B cell (primary cell): ENCODE data around the gene LDB3. TPM values are rescaled to one million over a fixed set of nuclear protein-coding genes. Genes with fewer than 3 reads are reported as not detected.

Experiments used
- ATAC-seq: fragments of 200-7000 bp; cut with Tn5 transposase; one replicate; pipeline ENCODE4 v1.10.0; 2021; ENCODE audit warnings: low read depth, mild to moderate bottlenecking, moderate number of reproducible peaks, moderate library complexity
- CTCF ChIA-PET: fragments of 350-600 bp; sonication (Branson Sonifier 250); formaldehyde crosslinking; loops from one replicate; lab custom pipeline; 2021; ENCODE audit warnings: antibody characterized with exemption, inconsistent platforms; lab: Charles Lee
- POLR2A ChIA-PET: fragments of 350-600 bp; sonication (Branson Sonifier 250); formaldehyde crosslinking; loops from one replicate; lab custom pipeline; 2021; ENCODE audit warnings: antibody characterized with exemption; lab: Charles Lee
- DNase-seq: peaks from one replicate; pipeline ENCODE4 v3.0.0; 2013
- H2AFZ ChIP-seq: 2 replicates; pipeline ENCODE4 v1.6.1; 2012; ENCODE audit warnings: mild to moderate bottlenecking, low read depth, low read length; ENCODE audit not compliant: insufficient read depth, poor library complexity, severe bottlenecking
- H3K27ac ChIP-seq, 2 donors: 1 replicate in 1 of 2; 2 replicates in 1 of 2; pipeline ENCODE4 v1.5.1; 2012 to 2013; ENCODE audit warnings: low read length in 2 of 2, mild to moderate bottlenecking in 2 of 2, moderate library complexity in 1 of 2
- H3K27me3 ChIP-seq, 4 experiments: fragments of 200-600 bp in 1 of 4; sonication (generic) in 1 of 4; replicated peaks in 1 of 4; 1 replicate in 2 of 4; 2 replicates in 2 of 4; pipeline versions ENCODE4 v1.6.1 to v1.7.0; 2013 to 2016; ENCODE audit warnings: low read length in 3 of 4, mild to moderate bottlenecking in 2 of 4, mixed read lengths in 1 of 4, moderate library complexity in 1 of 4; ENCODE audit not compliant: insufficient read depth in 4 of 4, control insufficient read depth in 3 of 4; ENCODE audit errors: control extremely low read depth in 1 of 4
- H3K36me3 ChIP-seq, 2 experiments: replicated peaks in 1 of 2; 1 replicate in 1 of 2; 2 replicates in 1 of 2; pipeline versions ENCODE4 v1.6.1 to v1.7.1; 2013; ENCODE audit warnings: low read length in 1 of 2; ENCODE audit not compliant: insufficient read depth in 2 of 2, control insufficient read depth in 1 of 2; ENCODE audit errors: control extremely low read depth in 1 of 2, extremely low read depth in 1 of 2
- H3K4me1 ChIP-seq, 2 donors: fragments of 200-600 bp in 1 of 2; sonication (generic) in 1 of 2; 1 replicate in 1 of 2; 2 replicates in 1 of 2; pipeline versions ENCODE4 v1.5.1 to v1.6.1; 2013 to 2017; ENCODE audit warnings: low read length in 2 of 2; ENCODE audit not compliant: control insufficient read depth in 2 of 2, insufficient read depth in 2 of 2
- H3K4me2 ChIP-seq: replicated peaks from 2 replicates; pipeline ENCODE3; 2012; ENCODE audit warnings: mild to moderate bottlenecking, low read depth, low read length; ENCODE audit not compliant: poor library complexity, severe bottlenecking
- H3K4me3 ChIP-seq, 5 experiments: fragments of 200-600 bp in 1 of 5; sonication (generic) in 1 of 5; 1 replicate in 3 of 5; 2 replicates in 2 of 5; pipeline versions ENCODE4 v1.5.1 to v1.7.0; 2011 to 2016; ENCODE audit warnings: low read length in 4 of 5, mild to moderate bottlenecking in 4 of 5, low read depth in 2 of 5, control low read depth in 1 of 5, moderate library complexity in 1 of 5; ENCODE audit not compliant: insufficient read depth in 1 of 5; ENCODE audit errors: control extremely low read depth in 1 of 5, extremely low read depth in 1 of 5
- H3K79me2 ChIP-seq: fragments of 200-600 bp; sonication (generic); one replicate; pipeline ENCODE4 v1.6.0; 2016; ENCODE audit warnings: low read length; ENCODE audit not compliant: control insufficient read depth, insufficient read depth
- H3K9ac ChIP-seq: fragments of 200-600 bp; sonication (generic); 2 replicates; pipeline ENCODE4 v1.6.1; 2017; ENCODE audit warnings: mild to moderate bottlenecking, low read length, moderate library complexity
- H3K9me3 ChIP-seq, 3 donors: one replicate each; pipeline versions ENCODE4 v1.6.1 to v1.7.1; 2013; ENCODE audit warnings: low read length in 2 of 3; ENCODE audit not compliant: control insufficient read depth in 2 of 3, insufficient read depth in 1 of 3; ENCODE audit errors: control extremely low read depth in 1 of 3
- H4K20me1 ChIP-seq: 2 replicates; pipeline ENCODE4 v1.6.0; 2012; ENCODE audit warnings: mild to moderate bottlenecking, low read length; ENCODE audit not compliant: insufficient read depth, control insufficient read depth, poor library complexity, severe bottlenecking
- H3K27ac Mint-ChIP-seq: one replicate; pipeline ENCODE4 v1.8.0; 2021; ENCODE audit warnings: mixed read lengths
- H3K27me3 Mint-ChIP-seq: one replicate; pipeline ENCODE4 v1.8.0; 2021; ENCODE audit warnings: mixed read lengths
- H3K4me1 Mint-ChIP-seq: one replicate; pipeline ENCODE4 v1.8.0; 2021; ENCODE audit warnings: mixed read lengths
- H3K4me3 Mint-ChIP-seq: one replicate; pipeline ENCODE4 v1.8.0; 2021; ENCODE audit warnings: mixed read lengths
- H3K9me3 Mint-ChIP-seq: one replicate; pipeline ENCODE4 v1.8.0; 2022; ENCODE audit warnings: mixed read lengths; ENCODE audit not compliant: insufficient read depth
- EZH2 ChIP-seq: IDR thresholded peaks from 2 replicates; pipeline ENCODE4 v1.6.1; 2012; ENCODE audit warnings: borderline replicate concordance, low read depth, mild to moderate bottlenecking, moderate library complexity, low read length; ENCODE audit not compliant: insufficient read depth, poor library complexity, severe bottlenecking
- WGBS: methylation state at CpG from one replicate; pipeline ENCODE4 v1.1.5; 2013; ENCODE audit warnings: missing lambda C conversion rate; ENCODE audit not compliant: insufficient coverage; 5-methylcytosine and 5-hydroxymethylcytosine counted together
- intact Hi-C: fragments of 100-400 bp; cut with micrococcal nuclease; formaldehyde crosslinking; loops from one replicate; pipeline ENCODE4 v1.10.0; 2022
- polyA plus RNA-seq: library from polyadenylated mRNA; depleted of rRNA; stranded (reverse); fragments of >200 nt; gene quantifications from 2 replicates; pipeline ENCODE4 v1.2.3, GENCODE V29; 2012
- total RNA-seq, 2 donors: library from RNA; stranded (reverse); fragments of 120-200 nt in 1 of 2; gene quantifications; 1 replicate in 1 of 2; 2 replicates in 1 of 2; pipeline versions ENCODE4 v1.2.3 to v1.2.4, GENCODE V29; 2013 to 2022
- TF ChIP-seq, protein P1 (sequence below): fragments of 200-600 bp; IDR thresholded peaks from one replicate; pipeline ENCODE4 v1.8.0; 2022; ENCODE audit warnings: antibody characterized with exemption, mild to moderate bottlenecking

The LDB3 gene
- total and polyA plus RNA-seq, 2 donors (not counting 1 experiment from before 2014, with no cell fraction given) = 0.01 to 0.07 TPM

DNA sequence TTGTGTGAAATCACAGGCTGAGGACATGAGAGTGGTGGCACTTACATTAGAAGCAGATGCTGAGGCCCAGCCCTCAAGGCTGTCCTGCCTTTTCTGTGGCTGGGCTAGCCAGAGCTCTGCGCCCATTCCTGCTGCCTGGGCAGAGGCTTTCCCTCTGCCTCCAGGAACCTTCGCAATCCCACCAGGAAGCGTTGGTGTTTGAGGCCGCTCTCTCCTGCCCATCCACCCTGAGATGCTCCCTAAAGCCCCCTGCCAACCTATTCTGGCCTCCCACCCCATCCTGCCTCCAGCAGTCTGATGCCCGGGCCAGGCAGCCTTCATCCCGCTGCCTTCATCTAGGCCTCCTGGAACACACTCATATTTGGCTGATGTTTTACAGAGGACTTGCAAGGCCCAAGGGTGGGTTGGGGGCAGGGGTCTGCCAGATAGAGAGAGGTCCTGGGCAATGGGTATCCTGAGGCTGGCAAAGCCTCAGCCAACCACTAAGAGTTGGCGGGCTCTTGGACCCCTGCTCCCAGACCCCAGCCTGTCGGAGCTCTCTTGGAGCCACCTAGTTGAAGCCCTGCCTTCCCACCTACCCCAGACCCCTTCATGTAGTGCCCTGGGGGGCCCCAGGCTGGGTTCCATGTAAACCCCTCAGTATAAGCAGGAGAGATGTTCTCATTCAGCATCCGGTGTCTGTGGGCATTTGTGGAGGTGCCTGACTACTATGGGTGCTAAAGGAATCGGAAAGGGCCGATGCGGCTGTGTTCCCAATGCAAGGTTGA is 32.7 kb downstream of the LDB3 start:
- H3K4me1 Mint-ChIP-seq = no peaks in the 10 kb centered on the region
- DNase-seq (no peak), ATAC-seq (no peak)
- Histone ChIP-seq H2AFZ (no peak overlapping the region), H3K36me3 (no peaks in the 10 kb centered on the region), H4K20me1 (no peaks in the 10 kb centered on the region), H3K9me3 (no peaks in the 10 kb centered on the region), H3K27me3 (peaks cover 0 to 4% (median 0%) of the 10 kb centered on the region in 4 experiments), H3K79me2 (no peaks in the 10 kb centered on the region), H3K4me2 (no peak overlapping the region), H3K27ac (no peak overlapping the region), H3K4me1 (no peaks in the 10 kb centered on the region), H3K4me3 (no peak overlapping the region), H3K9ac (no peak overlapping the region)
- no peaks in the 10 kb centered on the region for H3K9me3 Mint-ChIP-seq
- intact Hi-C loops = no loop called here
- H3K4me3 Mint-ChIP-seq = no peak overlapping the region
- no peak overlapping the region for H3K27ac Mint-ChIP-seq
- WGBS = 95% methylated on average over 9 of the region's 12 CpGs
- H3K27me3 Mint-ChIP-seq = no peaks in the 10 kb centered on the region
- ChIA-PET CTCF (interaction anchor here (1.8 kb wide), 1 partner anchor 11 kb away, joined by 4 read pairs; no protein-coding TSS in a partner anchor), POLR2A (no interaction called here)
- no peak for TF ChIP-seq EZH2
- TF ChIP-seq, protein P1, sequence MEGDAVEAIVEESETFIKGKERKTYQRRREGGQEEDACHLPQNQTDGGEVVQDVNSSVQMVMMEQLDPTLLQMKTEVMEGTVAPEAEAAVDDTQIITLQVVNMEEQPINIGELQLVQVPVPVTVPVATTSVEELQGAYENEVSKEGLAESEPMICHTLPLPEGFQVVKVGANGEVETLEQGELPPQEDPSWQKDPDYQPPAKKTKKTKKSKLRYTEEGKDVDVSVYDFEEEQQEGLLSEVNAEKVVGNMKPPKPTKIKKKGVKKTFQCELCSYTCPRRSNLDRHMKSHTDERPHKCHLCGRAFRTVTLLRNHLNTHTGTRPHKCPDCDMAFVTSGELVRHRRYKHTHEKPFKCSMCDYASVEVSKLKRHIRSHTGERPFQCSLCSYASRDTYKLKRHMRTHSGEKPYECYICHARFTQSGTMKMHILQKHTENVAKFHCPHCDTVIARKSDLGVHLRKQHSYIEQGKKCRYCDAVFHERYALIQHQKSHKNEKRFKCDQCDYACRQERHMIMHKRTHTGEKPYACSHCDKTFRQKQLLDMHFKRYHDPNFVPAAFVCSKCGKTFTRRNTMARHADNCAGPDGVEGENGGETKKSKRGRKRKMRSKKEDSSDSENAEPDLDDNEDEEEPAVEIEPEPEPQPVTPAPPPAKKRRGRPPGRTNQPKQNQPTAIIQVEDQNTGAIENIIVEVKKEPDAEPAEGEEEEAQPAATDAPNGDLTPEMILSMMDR = no peak

DNA sequence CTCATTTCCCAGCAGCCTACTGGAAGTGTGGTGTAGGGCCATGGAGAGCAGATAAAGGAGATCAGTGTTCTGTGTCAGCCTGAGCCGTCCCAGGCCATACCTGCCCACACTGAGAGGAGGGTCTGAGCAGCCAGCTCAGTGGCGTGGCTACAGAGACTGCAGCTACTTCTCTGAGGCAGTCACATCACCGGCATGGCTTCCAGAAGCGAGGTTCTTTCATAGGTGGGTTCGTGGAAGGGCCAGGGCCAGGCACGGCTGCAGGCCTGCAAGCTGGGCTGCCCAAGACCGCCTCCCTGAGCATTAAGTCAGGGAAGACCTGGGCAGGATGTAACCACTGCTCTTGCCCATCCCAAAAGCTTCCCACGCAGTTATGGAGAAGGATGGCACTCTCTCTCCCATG is 34.9 kb downstream of the LDB3 start:
- Histone ChIP-seq H3K27ac (no peak overlapping the region), H3K4me1 (no peaks in the 10 kb centered on the region), H3K4me3 (no peak overlapping the region), H3K27me3 (peaks cover 0 to 4% (median 0%) of the 10 kb centered on the region in 4 experiments), H4K20me1 (no peaks in the 10 kb centered on the region), H3K4me2 (no peak overlapping the region), H3K79me2 (no peaks in the 10 kb centered on the region), H3K9ac (no peak overlapping the region), H3K9me3 (no peaks in the 10 kb centered on the region), H2AFZ (no peak overlapping the region), H3K36me3 (no peaks in the 10 kb centered on the region)
- H3K27ac Mint-ChIP-seq = no peak overlapping the region
- ATAC-seq (no peak), DNase-seq (no peak)
- H3K4me1 Mint-ChIP-seq = no peaks in the 10 kb centered on the region
- WGBS = 95% methylated on average over 8 of the region's 8 CpGs
- CTCF ChIA-PET = interaction anchor here (0.6 to 1.7 kb wide), 2 partner anchors 10 to 19 kb away, joined by 3 to 6 read pairs; no protein-coding TSS in a partner anchor
- intact Hi-C loops = no loop called here
- H3K4me3 Mint-ChIP-seq = no peak overlapping the region
- H3K27me3 Mint-ChIP-seq = no peaks in the 10 kb centered on the region
- POLR2A ChIA-PET = no interaction called here
- TF ChIP-seq, protein P1 = no peak
- no peak for TF ChIP-seq EZH2
- H3K9me3 Mint-ChIP-seq = no peaks in the 10 kb centered on the region
